ENCODE results near the gene A4GNT.

Gene A4GNT

GRCh38 chr3:138132239-138132638, at the start of gene A4GNT:
TSS of gene A4GNT (minus strand) at chr3:138132390. CDS start at chr3:138131256, 1,134 bp downstream.
- no peaks in the 10 kb centered on the region for H3K79me2 ChIP-seq (ENCODE audit: insufficient read depth, low read length)
- TF ChIP-seq EZH2phosphoT487 (conservative IDR thresholded peaks at IDR 0.05; ENCODE audit: low read length) = no peak
- TF ChIP-seq, protein P1, sequence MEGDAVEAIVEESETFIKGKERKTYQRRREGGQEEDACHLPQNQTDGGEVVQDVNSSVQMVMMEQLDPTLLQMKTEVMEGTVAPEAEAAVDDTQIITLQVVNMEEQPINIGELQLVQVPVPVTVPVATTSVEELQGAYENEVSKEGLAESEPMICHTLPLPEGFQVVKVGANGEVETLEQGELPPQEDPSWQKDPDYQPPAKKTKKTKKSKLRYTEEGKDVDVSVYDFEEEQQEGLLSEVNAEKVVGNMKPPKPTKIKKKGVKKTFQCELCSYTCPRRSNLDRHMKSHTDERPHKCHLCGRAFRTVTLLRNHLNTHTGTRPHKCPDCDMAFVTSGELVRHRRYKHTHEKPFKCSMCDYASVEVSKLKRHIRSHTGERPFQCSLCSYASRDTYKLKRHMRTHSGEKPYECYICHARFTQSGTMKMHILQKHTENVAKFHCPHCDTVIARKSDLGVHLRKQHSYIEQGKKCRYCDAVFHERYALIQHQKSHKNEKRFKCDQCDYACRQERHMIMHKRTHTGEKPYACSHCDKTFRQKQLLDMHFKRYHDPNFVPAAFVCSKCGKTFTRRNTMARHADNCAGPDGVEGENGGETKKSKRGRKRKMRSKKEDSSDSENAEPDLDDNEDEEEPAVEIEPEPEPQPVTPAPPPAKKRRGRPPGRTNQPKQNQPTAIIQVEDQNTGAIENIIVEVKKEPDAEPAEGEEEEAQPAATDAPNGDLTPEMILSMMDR (IDR thresholded peaks at IDR 0.05; ENCODE audit: insufficient read depth, low read length, poor library complexity, severe bottlenecking) = no peak
- no peaks in the 10 kb centered on the region for H4K20me1 ChIP-seq (ENCODE audit: low read depth, low read length)
- H3K4me2 ChIP-seq (ENCODE audit: low read depth, low read length, poor library complexity, severe bottlenecking) = no peak within 1 kb of the TSS
- H3K9me2 ChIP-seq (replicated peaks; ENCODE audit: insufficient read depth, low read length) = no peaks in the 10 kb centered on the region
- no peak within 1 kb of the TSS for H3K4me3 ChIP-seq (ENCODE audit: insufficient read depth, low read length, poor library complexity, severe bottlenecking)
- H3K9me3 ChIP-seq (ENCODE audit: insufficient read depth, low read length) = no peaks in the 10 kb centered on the region
- no peaks in the 10 kb centered on the region for H3K27me3 ChIP-seq (ENCODE audit: low read length)
- H3K9ac ChIP-seq (ENCODE audit: low read length) = no peak within 1 kb of the TSS
- no peaks in the 10 kb centered on the region for H3K36me3 ChIP-seq (ENCODE audit: low read length)
- no peak within 1 kb of the TSS for H2AFZ ChIP-seq (ENCODE audit: low read depth, low read length, severe bottlenecking)
- no peak within 1 kb of the TSS for H3K27ac ChIP-seq (ENCODE audit: low read depth, low read length)
- H3F3A ChIP-seq (ENCODE audit: insufficient read depth) = no peaks in the 10 kb centered on the region

GRCh38 chr3:138180375-138181029, 48.3 kb upstream of the A4GNT start:
- no peaks in the 10 kb centered on the region for H3K36me3 ChIP-seq (ENCODE audit: low read length)
- H3K9ac ChIP-seq (ENCODE audit: low read length) = no peak overlapping the region
- no peak overlapping the region for H3K4me2 ChIP-seq (ENCODE audit: low read depth, low read length, poor library complexity, severe bottlenecking)
- TF ChIP-seq EZH2phosphoT487 (conservative IDR thresholded peaks at IDR 0.05; ENCODE audit: low read length) = no peak
- TF ChIP-seq, protein P1 (IDR thresholded peaks at IDR 0.05; ENCODE audit: insufficient read depth, low read length, poor library complexity, severe bottlenecking) = peak; percentile 37
- no peaks in the 10 kb centered on the region for H3K27me3 ChIP-seq (ENCODE audit: low read length)
- no peaks in the 10 kb centered on the region for H3K79me2 ChIP-seq (ENCODE audit: insufficient read depth, low read length)
- H3K9me3 ChIP-seq (ENCODE audit: insufficient read depth, low read length) = no peaks in the 10 kb centered on the region
- H4K20me1 ChIP-seq (ENCODE audit: low read depth, low read length) = no peaks in the 10 kb centered on the region
- H3K27ac ChIP-seq (ENCODE audit: low read depth, low read length) = no peak overlapping the region
- no peak overlapping the region for H3K4me3 ChIP-seq (ENCODE audit: insufficient read depth, low read length, poor library complexity, severe bottlenecking)
- H2AFZ ChIP-seq (ENCODE audit: low read depth, low read length, severe bottlenecking) = no peak overlapping the region
- no peaks in the 10 kb centered on the region for H3K9me2 ChIP-seq (replicated peaks; ENCODE audit: insufficient read depth, low read length)
- 0 out of 2 replicates have a peak, but pooled peaks cover 2% of the 10 kb centered on the region for H3F3A ChIP-seq (ENCODE audit: insufficient read depth)

DNA sequence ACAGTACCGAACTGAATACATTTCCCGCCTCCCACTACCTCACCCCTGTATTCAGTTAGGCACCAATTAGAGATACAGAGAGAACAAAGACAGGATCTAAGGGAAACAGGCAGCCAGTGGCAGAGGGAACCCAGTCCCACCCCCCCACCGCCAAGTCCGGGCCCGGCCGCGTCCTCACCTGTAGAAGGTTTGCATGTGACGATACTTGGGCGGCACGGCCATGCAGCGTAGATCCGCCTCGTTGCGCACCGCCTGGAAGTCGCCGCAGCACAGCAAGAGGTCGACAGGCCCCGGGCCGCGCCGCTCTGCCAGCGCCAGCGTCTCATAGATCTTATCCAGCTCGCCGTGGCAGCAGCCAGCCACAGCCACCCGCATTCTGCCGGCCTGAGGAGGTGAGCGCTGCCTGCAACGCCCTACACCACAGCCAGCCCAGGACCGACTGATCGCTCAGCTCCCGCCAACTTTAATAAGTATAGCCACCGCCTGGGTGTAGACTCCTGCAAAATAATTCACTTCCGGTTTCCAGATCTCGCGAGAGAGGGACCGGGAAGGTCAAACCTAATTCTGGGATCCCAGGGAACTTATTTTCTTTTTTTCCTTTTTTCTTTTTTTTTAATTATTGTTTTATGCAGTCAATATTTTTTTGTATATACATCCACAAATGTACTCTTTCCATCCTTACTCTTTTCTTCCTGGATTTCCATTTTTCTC, 42.4 kb upstream of the A4GNT start, which contains the start of gene DBR1:
Gene DBR1 (minus strand): TSS at position 501 of the 711 bp plus-strand sequence. CDS start 126 bp downstream, at position 375.
- peak within 1 kb of the TSS; percentile 73 for H3K9ac ChIP-seq (ENCODE audit: low read length)
- H4K20me1 ChIP-seq (ENCODE audit: low read depth, low read length) = no peaks in the 10 kb centered on the region
- peaks cover 33% of the 10 kb centered on the region for H3K79me2 ChIP-seq (ENCODE audit: insufficient read depth, low read length)
- H2AFZ ChIP-seq (ENCODE audit: low read depth, low read length, severe bottlenecking) = peak within 1 kb of the TSS; percentile 93
- H3K36me3 ChIP-seq (ENCODE audit: low read length) = peaks cover 14% of the 10 kb centered on the region
- H3K9me3 ChIP-seq (ENCODE audit: insufficient read depth, low read length) = no peaks in the 10 kb centered on the region
- H3K4me2 ChIP-seq (ENCODE audit: low read depth, low read length, poor library complexity, severe bottlenecking) = peak within 1 kb of the TSS; percentile 93
- TF ChIP-seq, protein P1 (IDR thresholded peaks at IDR 0.05; ENCODE audit: insufficient read depth, low read length, poor library complexity, severe bottlenecking) = no peak
- no peak for TF ChIP-seq EZH2phosphoT487 (conservative IDR thresholded peaks at IDR 0.05; ENCODE audit: low read length)
- no peaks in the 10 kb centered on the region for H3K9me2 ChIP-seq (replicated peaks; ENCODE audit: insufficient read depth, low read length)
- H3K4me3 ChIP-seq (ENCODE audit: insufficient read depth, low read length, poor library complexity, severe bottlenecking) = peak within 1 kb of the TSS; percentile 86
- H3F3A ChIP-seq (ENCODE audit: insufficient read depth) = peaks cover 18% of the 10 kb centered on the region
- H3K27me3 ChIP-seq (ENCODE audit: low read length) = no peaks in the 10 kb centered on the region
- peak within 1 kb of the TSS; percentile 74 for H3K27ac ChIP-seq (ENCODE audit: low read depth, low read length)
